ENCODE data around the gene CACFD1.

DNA sequence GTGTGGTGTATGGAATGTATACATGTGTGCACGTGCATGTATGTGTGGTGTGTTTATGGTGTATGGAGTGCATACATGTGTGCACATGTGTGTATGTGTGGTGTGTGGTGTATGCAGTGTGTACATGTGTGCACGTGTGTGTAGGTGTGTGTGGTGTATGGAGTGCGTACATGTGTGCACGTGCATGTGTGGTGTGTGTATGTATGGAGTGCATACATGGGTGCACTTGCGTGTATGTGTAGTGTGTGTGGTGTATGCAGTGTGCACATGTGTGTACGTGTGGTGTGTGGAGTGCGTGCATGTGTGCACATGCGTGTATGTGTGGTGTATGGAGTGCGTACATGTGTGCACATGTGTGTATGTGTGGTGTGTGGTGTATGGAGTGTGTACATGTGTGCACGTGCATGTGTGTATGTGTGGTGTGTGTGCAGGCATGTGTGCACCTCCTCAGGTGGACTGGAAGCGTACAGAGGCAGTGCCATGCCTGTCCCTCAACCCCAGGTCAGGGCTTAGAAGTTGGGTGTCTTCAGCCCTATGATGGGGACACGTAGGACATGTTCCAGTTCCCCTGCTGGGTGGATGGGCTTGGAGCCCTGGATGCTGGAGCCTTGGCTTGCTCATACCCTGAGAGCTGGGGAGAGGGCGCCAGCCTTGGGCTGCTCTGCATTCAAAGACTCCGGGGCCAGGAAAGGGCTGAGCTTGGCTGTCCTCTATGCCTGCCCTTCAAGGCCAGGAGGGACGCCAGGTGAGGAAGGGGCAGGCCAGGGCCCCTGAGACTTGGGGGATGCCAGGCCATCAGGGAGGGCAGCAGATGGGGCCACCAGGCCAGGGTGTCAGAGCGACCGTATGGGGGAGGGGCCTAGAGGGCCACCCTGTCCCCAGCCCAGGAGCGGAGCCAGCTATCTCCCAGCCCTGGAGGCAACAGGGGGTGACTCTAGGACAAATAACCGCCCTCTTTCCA lies 52.8 kb downstream of the CACFD1 start:
- TF ChIP-seq, protein P1, sequence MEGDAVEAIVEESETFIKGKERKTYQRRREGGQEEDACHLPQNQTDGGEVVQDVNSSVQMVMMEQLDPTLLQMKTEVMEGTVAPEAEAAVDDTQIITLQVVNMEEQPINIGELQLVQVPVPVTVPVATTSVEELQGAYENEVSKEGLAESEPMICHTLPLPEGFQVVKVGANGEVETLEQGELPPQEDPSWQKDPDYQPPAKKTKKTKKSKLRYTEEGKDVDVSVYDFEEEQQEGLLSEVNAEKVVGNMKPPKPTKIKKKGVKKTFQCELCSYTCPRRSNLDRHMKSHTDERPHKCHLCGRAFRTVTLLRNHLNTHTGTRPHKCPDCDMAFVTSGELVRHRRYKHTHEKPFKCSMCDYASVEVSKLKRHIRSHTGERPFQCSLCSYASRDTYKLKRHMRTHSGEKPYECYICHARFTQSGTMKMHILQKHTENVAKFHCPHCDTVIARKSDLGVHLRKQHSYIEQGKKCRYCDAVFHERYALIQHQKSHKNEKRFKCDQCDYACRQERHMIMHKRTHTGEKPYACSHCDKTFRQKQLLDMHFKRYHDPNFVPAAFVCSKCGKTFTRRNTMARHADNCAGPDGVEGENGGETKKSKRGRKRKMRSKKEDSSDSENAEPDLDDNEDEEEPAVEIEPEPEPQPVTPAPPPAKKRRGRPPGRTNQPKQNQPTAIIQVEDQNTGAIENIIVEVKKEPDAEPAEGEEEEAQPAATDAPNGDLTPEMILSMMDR (IDR thresholded peaks at IDR 0.05; ENCODE audit: insufficient read depth, low read depth, low read length) = no peak
- TF ChIP-seq EZH2 (IDR thresholded peaks at IDR 0.05; ENCODE audit: insufficient read depth, low read length) = no peak
